ENCODE measurements around the gene ISG15.

DNA sequence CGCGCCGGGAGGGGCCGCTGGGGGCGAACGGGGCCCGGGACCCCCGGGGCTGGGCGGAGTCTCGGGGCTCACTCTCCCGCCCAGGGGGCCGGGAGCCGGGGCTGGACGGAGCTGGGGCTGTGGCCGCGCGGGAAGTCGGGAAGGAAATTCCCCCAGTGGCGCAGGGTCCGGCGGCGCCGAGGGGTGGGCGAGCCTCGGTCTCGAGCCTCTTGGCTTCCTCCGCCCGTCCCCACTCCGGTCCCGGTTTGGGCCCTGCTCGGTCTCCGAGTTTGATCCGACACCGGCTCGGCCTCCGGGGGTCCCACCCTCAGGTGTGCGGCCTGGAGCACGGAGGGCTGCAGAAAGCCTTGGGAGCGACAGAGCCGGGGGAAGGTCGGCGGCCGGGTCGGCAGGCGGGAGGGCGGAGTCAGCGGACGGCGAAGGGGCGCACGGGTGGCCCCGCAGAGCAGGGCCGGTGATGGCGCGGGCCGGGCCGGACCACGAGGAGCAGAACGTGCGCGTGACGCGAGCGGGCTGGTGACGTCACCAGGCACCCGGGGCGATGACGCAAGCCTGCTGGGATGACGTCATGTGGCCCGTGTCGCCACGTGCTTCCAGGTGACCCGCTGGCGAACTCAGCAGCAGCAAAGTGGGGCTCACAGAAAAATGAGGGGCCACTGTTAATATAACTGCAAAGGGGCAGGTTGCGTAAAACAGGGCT is 12.8 kb upstream of the ISG15 start:
- TF ChIP-seq, protein P1, sequence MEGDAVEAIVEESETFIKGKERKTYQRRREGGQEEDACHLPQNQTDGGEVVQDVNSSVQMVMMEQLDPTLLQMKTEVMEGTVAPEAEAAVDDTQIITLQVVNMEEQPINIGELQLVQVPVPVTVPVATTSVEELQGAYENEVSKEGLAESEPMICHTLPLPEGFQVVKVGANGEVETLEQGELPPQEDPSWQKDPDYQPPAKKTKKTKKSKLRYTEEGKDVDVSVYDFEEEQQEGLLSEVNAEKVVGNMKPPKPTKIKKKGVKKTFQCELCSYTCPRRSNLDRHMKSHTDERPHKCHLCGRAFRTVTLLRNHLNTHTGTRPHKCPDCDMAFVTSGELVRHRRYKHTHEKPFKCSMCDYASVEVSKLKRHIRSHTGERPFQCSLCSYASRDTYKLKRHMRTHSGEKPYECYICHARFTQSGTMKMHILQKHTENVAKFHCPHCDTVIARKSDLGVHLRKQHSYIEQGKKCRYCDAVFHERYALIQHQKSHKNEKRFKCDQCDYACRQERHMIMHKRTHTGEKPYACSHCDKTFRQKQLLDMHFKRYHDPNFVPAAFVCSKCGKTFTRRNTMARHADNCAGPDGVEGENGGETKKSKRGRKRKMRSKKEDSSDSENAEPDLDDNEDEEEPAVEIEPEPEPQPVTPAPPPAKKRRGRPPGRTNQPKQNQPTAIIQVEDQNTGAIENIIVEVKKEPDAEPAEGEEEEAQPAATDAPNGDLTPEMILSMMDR (conservative IDR thresholded peaks at IDR 0.05): no peak
- peak; percentile 68 for TF ChIP-seq ZFX (IDR thresholded peaks at IDR 0.05)

Data from C4-2B (cell line).